ENCODE results near the gene FAM151A.
"Not testable (repeated sequence)": the region's sequence is repeated elsewhere in the genome, so short reads cannot be mapped to it uniquely, and the experiment has no call there.

Gene FAM151A

DNA sequence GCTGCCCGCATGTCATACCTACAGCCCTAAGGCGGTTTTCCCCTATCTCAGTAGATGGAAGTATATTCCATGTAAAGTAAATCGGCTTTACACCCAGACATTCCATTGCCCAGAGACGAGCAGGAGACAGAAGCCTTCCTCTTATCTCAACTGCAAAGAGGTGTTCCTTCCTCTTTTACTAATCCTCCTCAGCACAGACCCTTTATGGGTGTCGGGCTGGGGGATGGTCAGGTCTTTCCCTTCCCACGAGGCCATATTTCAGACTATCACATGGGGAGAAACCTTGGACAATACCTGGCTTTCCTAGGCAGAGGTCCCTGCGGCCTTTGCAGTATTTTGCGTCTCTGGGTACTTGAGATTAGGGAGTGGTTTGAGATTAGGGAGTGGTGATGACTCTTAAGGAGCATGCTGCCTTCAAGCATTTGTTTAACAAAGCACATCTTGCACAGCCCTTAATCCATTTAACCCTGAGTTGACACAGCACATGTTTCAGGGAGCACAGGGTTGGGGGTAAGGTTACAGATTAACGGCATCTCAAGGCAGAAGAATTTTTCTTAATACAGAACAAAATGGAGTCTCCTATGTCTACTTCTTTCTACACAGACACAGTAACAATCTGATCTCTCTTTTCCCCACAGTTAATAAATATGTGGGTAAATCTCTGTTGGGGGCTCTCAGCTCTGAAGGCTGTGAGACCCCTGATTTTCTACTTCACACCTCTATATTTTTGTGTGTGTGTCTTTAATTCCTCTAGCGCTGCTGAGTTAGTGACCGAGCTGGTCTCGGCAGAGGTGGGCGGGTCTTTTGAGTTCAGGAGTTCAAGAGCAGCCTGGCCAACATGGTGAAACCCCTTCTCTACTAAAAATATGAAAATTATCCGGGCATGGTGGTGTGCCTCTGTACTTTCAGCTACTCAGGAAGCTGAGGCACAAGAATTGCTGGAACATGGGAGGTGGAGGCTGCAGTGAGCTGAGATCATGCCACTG lies 13.4 kb upstream of the FAM151A start:
- DNase-seq (ENCODE audit: low read depth in 2 of 2): not testable (repeated sequence)

DNA sequence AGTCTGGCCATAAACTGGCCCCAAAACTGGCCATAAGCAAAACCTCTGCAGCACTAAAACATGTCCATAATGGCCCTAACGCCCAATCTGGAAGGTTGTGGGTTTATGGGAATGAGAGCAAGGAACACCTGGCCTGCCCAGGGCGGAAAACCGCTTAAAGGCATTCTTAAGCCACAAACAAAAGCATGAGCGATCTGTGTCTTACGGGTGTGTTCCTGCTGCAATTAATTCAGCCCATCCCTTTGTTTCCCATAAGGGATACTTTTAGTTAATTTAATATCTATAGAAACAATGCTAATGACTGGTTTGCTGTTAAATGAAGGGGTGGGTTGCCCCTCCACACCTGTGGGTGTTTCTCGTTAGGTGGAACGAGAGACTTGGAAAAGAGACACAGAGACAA lies 12.5 kb upstream of the FAM151A start:
- not testable (repeated sequence) for DNase-seq (ENCODE audit: low read depth in 2 of 2)

DNA sequence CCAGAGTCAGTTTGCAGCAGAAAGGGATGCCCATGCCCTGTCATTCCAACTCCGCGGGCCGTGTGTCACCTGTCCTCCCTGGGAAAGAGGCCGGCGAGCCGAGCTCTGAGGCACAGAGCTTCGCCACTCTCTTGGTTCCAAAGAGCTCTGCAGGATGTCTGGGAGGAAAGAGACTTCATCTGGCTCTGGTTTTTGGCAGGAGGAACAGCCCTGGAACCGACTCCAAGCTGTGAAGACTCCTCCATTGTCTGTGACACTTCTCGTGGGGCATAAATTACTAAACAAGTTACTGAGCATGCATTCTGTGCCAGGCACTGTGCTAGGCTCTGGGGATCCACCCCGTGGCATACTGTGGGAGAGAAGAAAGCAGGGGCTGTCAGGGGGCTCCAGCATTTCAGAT lies 3.9 kb upstream of the FAM151A start:
- DNase-seq (ENCODE audit: low read depth in 2 of 2): no peak

DNA sequence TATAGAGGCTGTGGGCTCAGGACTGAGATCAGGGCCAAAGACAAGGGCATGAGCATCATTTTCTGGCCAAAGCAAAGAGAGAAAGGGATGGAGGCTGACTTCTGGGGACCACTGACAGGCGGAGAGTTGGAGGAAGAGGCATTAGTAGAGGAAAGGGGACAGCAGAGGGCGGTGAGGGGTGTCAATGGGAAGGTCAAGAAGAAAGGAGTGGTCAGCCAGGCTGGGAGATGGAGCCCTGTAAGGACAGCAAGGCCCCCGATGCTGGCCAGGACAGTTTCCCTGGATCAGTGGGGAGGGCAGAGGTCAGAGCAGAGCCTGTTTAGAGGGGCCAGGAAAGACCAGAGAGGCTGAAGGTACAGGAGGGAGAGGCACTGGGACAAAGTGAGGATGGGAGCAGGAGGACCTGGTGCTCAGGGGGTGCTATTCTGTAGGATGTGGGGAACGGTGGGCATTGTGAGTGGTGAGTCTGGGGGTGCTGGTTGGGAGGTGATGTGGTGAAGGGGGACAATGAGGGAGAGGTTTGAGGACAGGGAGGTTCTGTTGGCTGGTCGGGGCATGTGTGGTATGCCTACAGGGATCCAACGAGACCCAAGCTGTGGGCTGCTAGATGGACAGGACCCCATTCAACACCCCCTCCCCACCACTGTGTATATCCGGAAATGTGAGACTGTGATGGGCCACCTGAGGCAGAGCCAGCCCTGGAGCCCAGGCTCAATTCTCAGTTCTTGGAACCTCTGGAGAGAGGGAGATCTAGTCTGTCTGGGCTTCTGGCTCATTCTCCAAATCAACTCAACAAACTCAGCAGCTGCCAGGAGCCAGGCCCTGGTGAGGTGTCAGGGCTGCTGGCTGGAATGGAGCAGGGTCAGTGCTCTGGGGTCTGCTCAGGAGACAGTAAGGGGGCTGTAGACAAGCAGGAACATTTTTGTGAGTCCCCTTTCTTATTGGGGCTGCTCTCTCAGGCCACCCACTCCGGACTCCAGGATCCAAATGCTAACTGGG lies 1.4 kb upstream of the FAM151A start:
- no peak for DNase-seq (ENCODE audit: low read depth in 2 of 2)

DNA sequence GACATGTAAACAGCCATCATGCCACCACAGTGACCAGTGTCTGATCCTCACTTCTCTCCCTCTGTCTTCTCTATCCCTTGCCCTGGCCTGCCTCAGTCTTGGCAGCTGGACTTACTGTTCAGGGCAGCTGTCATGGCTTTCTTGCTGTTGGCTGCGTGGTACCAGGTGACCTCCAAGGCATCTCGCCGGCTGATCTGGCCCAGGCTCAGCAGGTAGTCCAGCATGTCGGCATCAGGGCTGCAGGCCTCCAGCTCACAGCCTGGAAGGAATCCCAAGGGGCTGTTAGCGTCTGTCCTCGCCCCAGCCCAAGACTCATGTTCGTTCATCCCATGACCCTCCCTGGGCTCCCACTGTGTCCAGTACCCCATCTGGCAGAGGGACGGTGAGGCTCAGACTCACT lies 3.6 kb downstream of the FAM151A start:
- no peak for DNase-seq (ENCODE audit: low read depth in 2 of 2)

DNA sequence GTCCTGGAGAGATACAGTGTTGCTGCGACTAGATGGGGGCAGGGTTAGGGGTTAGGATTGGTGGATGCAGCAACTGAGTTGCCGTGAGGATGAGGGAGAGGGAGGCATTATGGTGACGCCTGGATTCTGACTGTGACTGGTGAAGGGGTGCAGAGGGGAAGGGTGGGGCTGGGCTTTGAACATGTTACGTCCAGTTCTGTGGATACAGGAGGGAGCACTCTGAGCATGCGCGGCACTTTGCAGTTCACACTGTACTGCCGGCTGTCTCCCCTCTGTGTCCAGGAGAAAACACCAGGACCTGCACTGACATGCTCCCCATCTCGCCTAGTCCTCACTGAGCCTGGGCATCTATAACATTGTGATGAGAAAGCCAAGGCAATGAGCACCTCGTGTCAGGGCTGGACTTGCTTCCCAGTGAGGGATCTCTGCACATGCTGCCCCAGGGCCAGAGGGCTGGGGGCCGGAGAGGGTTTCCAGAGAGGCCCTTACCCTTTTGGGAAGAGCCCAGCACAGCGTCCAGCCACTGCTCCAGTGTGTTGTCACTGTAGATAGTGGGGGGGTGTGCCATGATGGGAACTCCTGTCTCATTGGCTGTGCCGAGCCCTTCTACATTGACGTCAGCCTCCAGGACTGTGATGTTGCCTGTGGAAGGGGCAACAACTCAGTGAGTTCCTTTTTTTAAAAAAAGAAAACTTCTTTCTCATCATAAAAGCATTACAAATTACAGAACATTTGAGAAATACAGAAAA lies 7.6 kb downstream of the FAM151A start:
- no peak for DNase-seq (ENCODE audit: low read depth in 2 of 2)

DNA sequence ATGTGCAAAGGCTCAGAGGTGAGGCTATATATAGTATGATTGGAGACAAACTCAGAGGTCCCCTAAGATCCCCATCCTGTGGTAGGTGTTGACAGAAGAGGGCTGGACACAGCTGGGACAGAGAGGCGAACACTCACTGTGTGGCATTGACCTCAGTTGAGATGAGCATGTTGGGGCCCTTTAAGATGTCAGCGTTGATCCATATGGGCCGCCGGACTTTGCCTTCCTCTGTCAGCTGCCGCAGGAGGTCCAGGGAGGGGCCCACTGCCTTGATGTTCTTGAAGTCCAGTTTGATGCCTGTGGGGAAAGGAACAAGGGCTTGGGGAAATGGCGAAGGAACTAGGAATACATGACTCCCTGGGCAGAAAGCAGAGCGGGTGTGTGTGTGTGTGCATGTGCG lies 8.8 kb downstream of the FAM151A start:
- no peak for DNase-seq (ENCODE audit: low read depth in 2 of 2)

DNA sequence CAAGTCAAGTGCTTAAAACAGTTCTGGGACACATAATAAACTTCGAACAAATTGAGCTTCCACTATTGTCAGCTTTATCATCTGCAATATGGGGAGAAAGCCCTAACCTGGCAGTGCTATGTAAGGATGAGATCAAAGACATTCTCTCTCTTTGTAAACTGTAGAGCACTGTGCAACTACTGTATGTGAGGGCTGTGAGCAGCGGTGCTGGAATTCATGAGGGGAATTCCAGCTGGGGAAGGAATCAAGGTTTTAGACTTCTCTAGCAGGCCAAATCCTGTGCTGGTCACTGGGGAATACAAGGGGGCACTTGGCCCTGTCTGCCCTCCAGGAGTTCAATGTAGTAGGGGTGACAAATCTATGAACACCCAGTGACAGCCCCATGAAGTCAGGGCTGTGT lies 9.3 kb downstream of the FAM151A start:
- no peak for DNase-seq (ENCODE audit: low read depth in 2 of 2)

DNA sequence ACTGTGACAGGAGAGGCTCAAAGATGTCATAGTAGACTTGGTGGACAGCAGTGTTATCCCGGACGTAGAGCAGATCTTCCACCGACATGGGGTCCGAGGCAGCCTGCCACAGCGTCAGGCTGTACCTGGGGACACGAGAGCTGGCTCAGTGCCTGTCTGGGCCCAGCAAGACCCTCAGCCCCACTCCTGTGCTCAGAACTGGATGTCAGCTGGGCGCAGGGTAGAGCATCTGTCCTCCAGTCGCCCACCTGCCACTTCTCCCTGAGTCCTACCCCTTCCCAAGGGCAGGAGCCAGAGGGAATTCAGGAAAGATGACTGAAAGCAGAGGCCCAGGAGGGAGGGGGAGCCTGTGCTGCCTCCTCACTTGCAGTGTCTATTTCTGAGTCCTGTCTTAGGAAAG lies 11.7 kb downstream of the FAM151A start:
- no peak for DNase-seq (ENCODE audit: low read depth in 2 of 2)

DNA sequence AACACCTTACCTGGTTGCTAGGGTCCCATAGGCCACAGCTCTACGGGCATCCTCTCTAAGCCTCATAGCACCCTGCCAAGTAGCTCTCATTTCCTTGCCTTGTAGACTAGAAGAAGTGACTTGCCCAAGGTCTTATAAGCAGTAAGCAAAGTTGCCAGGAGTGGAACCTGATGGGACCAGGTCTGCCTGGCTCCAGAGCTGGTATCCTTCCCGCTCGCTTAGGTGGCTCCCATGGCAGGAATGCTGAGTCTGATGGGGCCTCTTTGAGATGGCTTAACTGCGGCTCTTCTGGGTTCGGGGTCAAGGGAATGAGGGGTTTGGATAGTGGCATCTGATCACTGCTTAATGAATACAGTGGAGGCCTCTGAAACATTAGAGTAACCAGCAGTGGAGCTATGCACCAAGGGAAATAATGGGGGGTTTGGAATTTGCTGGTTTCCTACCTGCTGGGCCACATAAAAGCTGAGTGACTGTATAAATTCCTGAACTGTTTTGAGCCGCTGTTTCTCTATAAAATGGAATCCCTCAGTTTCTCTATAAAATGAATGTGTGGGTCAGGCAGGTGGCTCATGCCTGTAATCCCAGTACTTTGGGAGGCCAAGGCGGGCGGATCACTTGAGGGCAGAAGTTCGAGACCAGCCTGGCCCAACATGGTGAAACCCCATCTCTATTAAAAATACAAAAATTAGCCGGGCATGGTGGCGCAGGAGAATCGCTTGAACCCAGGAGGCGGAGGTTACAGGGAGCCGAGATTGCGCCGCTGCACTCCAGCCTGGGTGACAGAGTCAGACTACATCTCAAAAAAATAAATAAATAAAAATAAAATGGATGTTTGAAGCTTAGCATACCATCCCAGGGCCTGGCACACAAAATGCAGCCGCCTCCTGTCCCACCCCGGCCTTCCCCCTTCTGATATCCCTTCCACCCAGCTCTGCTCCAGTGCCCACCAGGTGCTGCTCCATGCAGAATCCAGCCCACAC lies 12.4 kb downstream of the FAM151A start:
- no peak for DNase-seq (ENCODE audit: low read depth in 2 of 2)

DNA sequence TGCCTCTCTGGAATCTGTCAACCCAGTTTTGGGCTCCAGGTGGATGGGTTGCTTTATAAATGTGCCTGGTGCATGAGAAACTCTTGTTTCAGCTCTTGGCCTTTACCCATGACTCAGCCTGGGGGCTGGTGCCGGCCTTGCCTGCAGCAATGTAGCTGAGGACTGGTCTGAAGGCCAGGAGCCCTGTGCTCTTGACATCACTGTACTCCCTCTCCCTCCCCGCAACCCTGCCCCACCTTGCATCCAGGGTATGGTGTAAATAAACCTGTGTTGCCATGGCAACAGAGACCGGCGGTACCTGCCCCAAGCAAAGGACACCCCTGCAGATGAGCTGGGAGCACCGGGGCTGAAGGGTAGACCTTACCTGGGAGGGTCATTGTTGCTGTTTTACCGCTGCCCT lies 13.3 kb downstream of the FAM151A start:
- DNase-seq (ENCODE audit: low read depth in 2 of 2): no peak

DNA sequence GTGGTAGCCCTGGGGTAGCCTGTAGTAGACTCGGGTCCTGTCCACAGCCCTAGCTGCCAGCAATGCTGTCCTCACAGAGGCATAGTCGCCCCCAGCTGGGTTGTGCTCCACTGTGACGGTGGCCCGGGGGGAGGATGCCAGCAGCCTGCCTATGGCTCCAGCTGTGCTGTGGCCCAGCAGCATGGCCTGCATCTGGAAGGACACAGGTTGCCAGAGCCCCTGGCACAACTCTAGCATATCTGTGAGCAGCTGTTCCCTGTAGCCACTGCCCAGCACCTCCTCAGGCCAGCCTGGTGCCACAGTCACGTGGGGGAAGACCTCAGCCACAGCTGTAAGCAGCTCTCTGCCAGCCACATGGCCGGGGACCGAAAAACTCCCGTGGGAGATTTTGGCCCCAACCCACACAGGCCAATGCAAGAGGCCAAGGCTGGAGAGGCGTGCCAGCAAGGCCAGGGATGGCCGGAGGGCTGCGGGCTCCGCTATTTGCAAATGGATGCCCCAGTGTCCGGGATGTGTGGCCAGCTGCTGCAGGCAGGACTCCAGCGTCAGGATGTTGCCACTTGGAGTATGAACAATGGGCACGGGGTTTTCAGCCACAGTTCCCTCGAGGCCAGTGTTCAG lies 13.9 kb downstream of the FAM151A start:
- no peak for DNase-seq (ENCODE audit: low read depth in 2 of 2)

DNA sequence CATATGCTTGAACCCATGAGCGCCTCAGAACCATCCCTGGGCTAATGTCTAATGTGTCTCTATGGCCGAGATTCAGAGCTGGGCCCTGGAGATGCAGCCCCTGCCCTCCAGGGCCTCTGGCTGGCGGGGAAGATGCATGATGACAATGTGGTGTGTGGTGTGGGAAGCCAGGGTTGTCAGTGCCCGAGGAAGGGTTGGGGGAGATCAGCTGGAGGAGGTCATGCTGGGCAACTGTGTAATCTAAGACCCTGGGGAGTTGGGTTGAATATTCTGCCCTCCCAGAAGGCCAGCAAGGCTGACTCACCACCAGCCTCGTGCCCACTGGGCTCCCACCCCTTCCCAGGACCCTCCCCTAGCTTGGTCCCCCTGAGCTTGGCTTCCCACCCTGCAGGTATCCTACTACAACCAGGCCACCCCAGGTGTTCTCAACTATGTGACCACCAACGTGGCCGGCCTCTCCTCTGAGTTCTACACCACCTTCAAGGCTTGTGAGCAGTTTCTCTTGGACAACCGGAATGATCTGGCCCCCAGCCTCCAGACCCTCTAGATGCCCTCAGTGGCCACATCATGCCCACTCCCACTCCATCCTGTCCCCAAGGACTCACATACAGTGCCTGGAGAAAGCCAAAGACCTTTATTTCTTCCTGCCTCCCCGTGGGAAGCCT lies 14.6 kb downstream of the FAM151A start:
- no peak for DNase-seq (ENCODE audit: low read depth in 2 of 2)

DNA sequence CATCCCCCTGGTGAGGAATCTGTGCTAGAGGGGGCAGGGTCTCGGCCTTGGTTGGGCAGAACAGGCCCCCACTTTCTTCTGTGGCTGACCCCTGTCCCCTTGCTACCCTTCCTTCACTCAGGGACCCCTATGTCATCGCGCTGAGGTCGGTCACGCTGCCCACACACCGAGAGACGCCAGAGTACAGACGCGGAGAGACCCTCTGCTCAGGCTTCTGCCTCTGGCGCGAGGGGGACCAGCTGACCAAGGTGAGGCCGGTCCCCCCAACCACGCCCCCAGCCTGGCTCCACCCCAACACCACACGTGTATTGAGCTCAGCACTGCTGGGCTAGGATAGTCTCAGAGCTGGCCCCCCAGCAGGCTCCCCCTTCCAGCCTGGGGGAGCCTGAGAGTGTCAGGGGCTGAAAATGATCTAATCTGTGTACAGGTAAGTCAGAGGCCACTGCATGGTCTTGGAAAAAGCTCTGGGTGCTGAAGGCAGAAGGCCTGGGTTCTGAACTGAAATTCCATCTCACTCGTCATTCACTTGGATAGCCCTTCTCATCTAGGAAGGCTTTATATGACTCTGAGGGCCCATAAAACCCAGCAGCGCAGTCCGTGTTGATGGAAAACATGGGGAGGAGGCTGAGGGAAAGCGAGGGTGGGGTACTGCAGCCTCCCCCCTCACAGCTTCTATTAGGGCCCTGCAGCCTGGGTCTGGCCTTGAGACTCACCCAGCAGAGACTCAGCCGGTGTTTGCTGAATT lies 15.3 kb downstream of the FAM151A start:
- DNase-seq (ENCODE audit: low read depth in 2 of 2): no peak

DNA sequence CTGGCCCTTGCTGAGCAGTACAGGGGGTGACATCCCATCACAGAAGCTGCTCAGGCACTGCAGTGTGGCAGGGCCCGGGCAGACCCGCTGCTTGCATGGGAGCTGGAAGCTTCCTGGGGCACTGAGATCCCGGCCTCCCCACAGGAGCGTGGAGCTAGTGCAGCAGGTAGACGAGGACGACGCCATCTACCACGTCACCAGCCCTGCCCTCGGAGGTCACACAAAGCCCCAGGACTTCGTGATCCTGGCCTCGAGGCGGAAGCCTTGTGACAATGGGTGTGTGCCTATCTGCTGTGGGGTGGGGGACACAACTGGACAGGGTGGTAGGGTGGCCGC lies 16.4 kb downstream of the FAM151A start:
- DNase-seq (ENCODE audit: low read depth in 2 of 2): no peak

DNA sequence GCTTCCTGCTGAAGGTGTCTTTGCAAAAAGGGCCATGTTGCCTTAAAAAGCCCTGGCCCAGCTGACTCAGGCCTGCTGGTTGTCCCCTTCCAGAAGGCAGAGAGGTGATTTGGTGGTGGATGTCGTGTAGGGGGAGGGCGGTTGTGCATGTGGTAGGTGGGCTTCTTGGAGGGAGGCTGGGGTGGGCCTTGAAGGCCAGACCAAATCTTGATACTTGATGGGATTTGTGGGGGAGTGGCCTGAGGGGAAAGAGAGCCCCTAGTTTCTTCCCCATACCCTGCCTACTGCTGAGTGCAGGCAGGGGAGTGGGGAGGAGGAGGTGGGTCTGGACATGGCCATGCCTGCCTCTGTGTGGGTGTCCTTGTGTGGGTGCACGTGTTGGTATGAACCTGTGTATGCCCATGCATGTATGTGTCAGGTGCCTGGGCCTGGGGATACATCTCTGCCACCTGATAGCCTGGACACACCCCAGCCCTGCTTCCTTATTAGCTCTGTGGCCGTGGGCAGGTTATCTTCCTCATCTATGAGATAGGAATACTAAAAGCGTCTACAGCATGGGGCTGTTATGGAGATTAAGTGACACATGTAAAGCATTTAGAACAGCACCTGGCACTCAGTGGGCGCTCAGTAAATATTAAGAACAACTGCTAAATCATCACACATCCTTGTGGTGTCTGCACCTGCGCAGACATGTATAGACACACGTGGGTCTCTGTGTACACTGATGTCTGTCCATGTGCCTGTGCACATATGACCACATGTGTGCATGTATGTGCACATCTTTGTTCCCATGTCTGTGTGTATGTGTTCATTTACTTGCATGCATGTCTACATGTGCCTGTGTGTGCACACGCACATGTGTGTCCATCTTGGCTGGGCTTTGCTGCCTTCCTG lies 17.0 kb downstream of the FAM151A start:
- DNase-seq (ENCODE audit: low read depth in 2 of 2): no peak

DNA sequence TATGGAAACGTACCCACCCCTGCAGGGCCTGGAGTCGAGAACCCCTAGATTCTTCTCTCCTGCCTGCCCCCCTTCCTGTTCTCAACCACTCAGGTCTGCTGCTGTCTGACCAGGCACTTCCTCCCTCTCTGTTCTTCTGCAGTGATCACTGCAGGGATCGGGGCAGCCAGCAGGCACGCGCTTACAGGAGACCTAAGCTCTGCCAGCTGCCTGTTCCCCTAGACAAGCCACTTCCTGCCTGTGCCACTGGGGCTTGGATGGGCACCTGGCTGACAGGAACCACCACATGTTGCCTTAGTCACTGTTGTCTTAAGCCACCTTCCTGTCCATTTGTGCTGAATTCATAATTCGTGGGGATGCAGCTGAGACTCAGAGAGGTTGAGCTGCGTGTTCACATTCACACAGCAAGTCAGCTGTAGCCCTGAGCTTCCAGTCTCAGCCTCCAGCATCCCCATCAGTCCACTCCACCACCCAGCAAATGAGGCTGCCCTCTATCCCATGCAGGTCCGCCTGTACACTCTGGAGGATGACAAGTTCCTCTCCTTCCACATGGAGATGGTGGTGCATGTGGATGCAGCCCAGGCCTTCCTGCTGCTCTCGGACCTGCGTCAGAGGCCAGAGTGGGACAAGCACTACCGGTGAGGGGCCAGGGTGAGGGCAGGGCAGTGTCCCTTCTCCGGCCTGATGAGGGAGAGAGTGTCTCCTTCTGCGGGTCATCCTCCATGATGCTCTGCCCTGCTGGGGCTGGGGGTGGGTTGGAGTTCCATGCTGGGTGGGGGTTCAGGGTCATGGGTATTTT lies 18.6 kb downstream of the FAM151A start:
- no peak for DNase-seq (ENCODE audit: low read depth in 2 of 2)
